Tibial nerve (tissue), 4 donors: ENCODE measurements around the gene SIRT7. TPM values are rescaled to one million over a fixed set of nuclear protein-coding genes. Genes with fewer than 3 reads are reported as not detected.
"Not testable (repeated sequence)": the region's sequence is repeated elsewhere in the genome, so short reads cannot be mapped to it uniquely, and the experiment has no call there.

Experiments
- DNase-seq, 2 donors: peaks; one replicate each; pipeline ENCODE4 v3.0.0-alpha.2; 2019; ENCODE audit warnings: low spot score in 2 of 2
- H3K27ac ChIP-seq, 4 donors: fragments of 200-600 bp; sonication (generic) in 3 of 4; one replicate each; pipeline ENCODE4 v1.5.1; 2017 to 2019; ENCODE audit warnings: mild to moderate bottlenecking in 1 of 4
- H3K27me3 ChIP-seq, 2 donors: fragments of 200-600 bp; sonication (generic) in 1 of 2; one replicate each; pipeline versions ENCODE4 v1.5.1 to v1.6.0; 2017 to 2019
- H3K36me3 ChIP-seq, 3 donors: fragments of 200-600 bp; sonication (generic); one replicate each; pipeline ENCODE4 v1.5.1; 2018 to 2019
- H3K4me1 ChIP-seq, 4 donors: fragments of 200-600 bp; sonication (generic) in 3 of 4; one replicate each; pipeline ENCODE4 v1.5.1; 2017 to 2019
- H3K4me3 ChIP-seq, 4 donors: fragments of 200-600 bp; sonication (generic) in 3 of 4; one replicate each; pipeline ENCODE4 v1.5.1; 2017 to 2019; ENCODE audit warnings: mild to moderate bottlenecking in 1 of 4, moderate library complexity in 1 of 4
- H3K9me3 ChIP-seq, 4 donors: fragments of 200-600 bp; sonication (generic) in 3 of 4; one replicate each; pipeline ENCODE4 v1.5.1; 2017 to 2019
- CTCF ChIP-seq, 5 experiments: fragments of 200-600 bp in 3 of 5; fragments of 450-650 bp in 2 of 5; sonication (generic) in 3 of 5; IDR thresholded peaks; one replicate each; pipeline ENCODE4 v1.5.1; 2016 to 2019; ENCODE audit warnings: antibody characterized with exemption in 5 of 5, mild to moderate bottlenecking in 3 of 5, moderate library complexity in 2 of 5
- EP300 ChIP-seq, 2 donors: sonication (generic); formaldehyde crosslinking; IDR thresholded peaks; one replicate each; pipeline ENCODE4 v1.6.1; 2017; ENCODE audit warnings: antibody characterized with exemption in 2 of 2, mild to moderate bottlenecking in 1 of 2
- POLR2A ChIP-seq, 2 donors: fragments of 450-650 bp; IDR thresholded peaks; one replicate each; pipeline ENCODE4 v1.6.1; 2017; ENCODE audit warnings: antibody characterized with exemption in 2 of 2, mild to moderate bottlenecking in 2 of 2, moderate library complexity in 2 of 2
- WGBS, 2 donors: methylation state at CpG; one replicate each; pipeline ENCODE4 v1.1.5; 2018; 5-methylcytosine and 5-hydroxymethylcytosine counted together
- total RNA-seq, 4 donors: library from RNA; depleted of rRNA; stranded (reverse); fragments of >200 nt; gene quantifications; one replicate each; pipeline ENCODE4 v1.1.0, GENCODE V29; 2016

The SIRT7 gene
- total RNA-seq, 4 donors from 2014 or later, result 22.3 to 42.2 (median 30.7) TPM

GRCh38 chr17:81955756-81956544 lies 38.0 kb upstream of the SIRT7 start:
- Histone ChIP-seq H3K27ac (no peak overlapping the region), H3K36me3 (no peaks in the 10 kb centered on the region), H3K9me3 (no peaks in the 10 kb centered on the region), H3K4me1 (peaks cover 0 to 18% (median 10%) of the 10 kb centered on the region in 4 donors), H3K27me3 (peaks cover 0 to 78% of the 10 kb centered on the region in 2 donors), H3K4me3 (no peak overlapping the region)
- DNase-seq, result no peak
- TF ChIP-seq EP300 (IDR thresholded peaks at IDR 0.05) (no peak), POLR2A (IDR thresholded peaks at IDR 0.05) (no peak), CTCF (IDR thresholded peaks at IDR 0.05) (no peak)
- 73 to 84% methylated on average over 9 to 12 of the region's 13 CpGs for WGBS, 2 donors

- 93 to 96% methylated on average over 25 to 26 of the region's 26 CpGs for WGBS, 2 donors
- Histone ChIP-seq H3K4me3 (no peak overlapping the region), H3K36me3 (no peaks in the 10 kb centered on the region), H3K9me3 (no peaks in the 10 kb centered on the region), H3K27me3 (peaks cover 0 to 73% of the 10 kb centered on the region in 2 donors), H3K27ac (no peak overlapping the region), H3K4me1 (peaks cover 0 to 12% (median 6%) of the 10 kb centered on the region in 4 donors)
- no peak for TF ChIP-seq POLR2A (IDR thresholded peaks at IDR 0.05)
- TF ChIP-seq CTCF (IDR thresholded peaks at IDR 0.05), result no peak
- TF ChIP-seq EP300 (IDR thresholded peaks at IDR 0.05), result no peak
- DNase-seq, result no peak
Observed at GRCh38 chr17:81955058-81955681, 37.2 kb upstream of the SIRT7 start.

- Histone ChIP-seq H3K4me3 (no peak overlapping the region), H3K36me3 (no peaks in the 10 kb centered on the region), H3K4me1 (peaks cover 0 to 4% (median 2%) of the 10 kb centered on the region in 4 donors), H3K9me3 (no peaks in the 10 kb centered on the region), H3K27me3 (peaks cover 0 to 68% of the 10 kb centered on the region in 2 donors), H3K27ac (no peak overlapping the region)
- 68 to 75% methylated on average over 19 of the region's 19 CpGs for WGBS, 2 donors
- no peak for DNase-seq
- TF ChIP-seq CTCF (IDR thresholded peaks at IDR 0.05) (no peak), POLR2A (IDR thresholded peaks at IDR 0.05) (no peak), EP300 (IDR thresholded peaks at IDR 0.05) (no peak)
Observed at GRCh38 chr17:81954131-81955057, 36.4 kb upstream of the SIRT7 start.

- H3K27me3 ChIP-seq, result peaks cover 0 to 63% of the 10 kb centered on the region in 2 donors
- H3K4me3 ChIP-seq, DNase-seq, H3K4me1 ChIP-seq, H3K9me3 ChIP-seq, H3K27ac ChIP-seq, H3K36me3 ChIP-seq: not testable (repeated sequence)
- 68 to 73% methylated on average over 5 of the region's 5 CpGs for WGBS, 2 donors
Observed at GRCh38 chr17:81953443-81953842, 35.5 kb upstream of the SIRT7 start.

DNA sequence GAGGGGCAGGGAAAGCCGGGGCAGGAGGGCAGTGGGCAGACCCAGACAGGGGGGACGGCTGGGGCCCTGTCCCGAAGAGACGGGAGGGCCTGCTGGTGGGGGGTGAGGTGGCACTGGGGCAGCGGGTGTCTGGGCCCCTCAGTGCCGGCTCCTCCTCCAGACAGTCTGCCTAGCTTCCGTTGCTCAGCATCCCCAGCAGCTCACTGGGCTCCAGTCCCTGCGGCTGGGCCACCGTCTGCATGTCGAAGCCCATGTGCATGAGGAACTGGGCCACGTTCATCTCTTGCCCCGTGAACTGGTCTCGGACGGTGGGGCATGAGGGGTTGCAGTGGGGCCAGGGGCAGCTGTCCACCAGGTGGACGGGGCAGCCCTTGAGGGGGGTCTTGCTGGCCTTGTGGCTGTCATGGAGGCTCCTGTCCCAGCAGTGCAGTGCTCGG lies 34.8 kb upstream of the SIRT7 start:
- Histone ChIP-seq H3K27me3 (peaks cover 0 to 56% of the 10 kb centered on the region in 2 donors), H3K4me1 (no peaks in the 10 kb centered on the region), H3K36me3 (no peaks in the 10 kb centered on the region), H3K4me3 (no peak overlapping the region), H3K27ac (no peak overlapping the region), H3K9me3 (no peaks in the 10 kb centered on the region)
- DNase-seq, result no peak
- 56 to 63% methylated on average over 12 to 16 of the region's 16 CpGs for WGBS, 2 donors
- no peak for TF ChIP-seq EP300 (IDR thresholded peaks at IDR 0.05)
- no peak for TF ChIP-seq POLR2A (IDR thresholded peaks at IDR 0.05)
- no peak for TF ChIP-seq CTCF (IDR thresholded peaks at IDR 0.05)
